Keratinocyte (primary cell): ENCODE results near the gene DCDC2C.

ENCODE experiments used
- CTCF ChIP-seq, 3 experiments: IDR thresholded peaks in 1 of 3; conservative IDR thresholded peaks in 1 of 3; optimal IDR thresholded peaks in 1 of 3; 2 replicates in 2 of 3; 3 replicates in 1 of 3; pipeline versions ENCODE3 to v1.5.1; 2011; ENCODE audit warnings: low read length in 3 of 3, mild to moderate bottlenecking in 3 of 3, moderate library complexity in 2 of 3, control low read depth in 1 of 3, inconsistent platforms in 1 of 3; ENCODE audit not compliant: insufficient read depth in 2 of 3; ENCODE audit errors: extremely low read depth in 1 of 3
- EZH2 ChIP-seq: IDR thresholded peaks from one replicate; pipeline ENCODE4 v1.6.1; 2012; ENCODE audit warnings: inconsistent platforms, mild to moderate bottlenecking, low read length, moderate library complexity

GRCh38 chr2:3747826-3748225 is 44.5 kb downstream of the DCDC2C start:
- TF ChIP-seq CTCF (optimal IDR thresholded peaks at IDR 0.05 in 1 of 3, IDR thresholded peaks at IDR 0.05 in 1 of 3, conservative IDR thresholded peaks at IDR 0.05 in 1 of 3; ENCODE audit: extremely low read depth in 1 of 3, insufficient read depth in 2 of 3, low read length in 3 of 3) (no peak), EZH2 (no peak)
